K562 (cell line): Measurements from ENCODE around the gene PIGB.

ENCODE experiments used
- BHLHE40 ChIP-seq: IDR thresholded peaks from 2 replicates; pipeline ENCODE4 v1.6.1; 2011; ENCODE audit warnings: low read length, improper control_type of control experiment
- GATAD2B ChIP-seq: fragments of 450-650 bp; IDR thresholded peaks from 2 replicates; pipeline ENCODE4 v1.6.1; 2017; ENCODE audit warnings: mild to moderate bottlenecking, borderline replicate concordance
- MAFF ChIP-seq: IDR thresholded peaks from 2 replicates; pipeline ENCODE4 v1.6.1; 2012; ENCODE audit warnings: low read length, improper control_type of control experiment
- NR1H2 ChIP-seq: sonication (generic); formaldehyde crosslinking; IDR thresholded peaks from 2 replicates; pipeline ENCODE4 v1.4.0; 2020; ENCODE audit warnings: mild to moderate bottlenecking, missing genetic modification reagents
- POLR2A ChIP-seq: fragments of 450-650 bp; conservative IDR thresholded peaks from 2 replicates; pipeline ENCODE4 v1.6.1; 2016
- POLR2AphosphoS5 ChIP-seq: IDR thresholded peaks from 2 replicates; pipeline ENCODE4 v1.6.1; 2011; ENCODE audit warnings: mild to moderate bottlenecking, low read depth, low read length, moderate library complexity; ENCODE audit not compliant: control insufficient read depth, insufficient read depth
- POLR3G ChIP-seq: IDR thresholded peaks from 2 replicates; pipeline ENCODE4 v1.6.1; 2011; ENCODE audit not compliant: insufficient read length, insufficient replicate concordance; ENCODE audit errors: extremely low read depth
- ZHX1 ChIP-seq: fragments of 150-350 bp; conservative IDR thresholded peaks from 2 replicates; pipeline ENCODE4 v1.6.1; 2014; ENCODE audit warnings: low read length
- ZNF407 ChIP-seq: fragments of 450-650 bp; IDR thresholded peaks from 2 replicates; pipeline ENCODE4 v1.6.1; 2016; ENCODE audit warnings: low read depth
- TF ChIP-seq, protein P1 (sequence below), 3 experiments: IDR thresholded peaks in 2 of 3; conservative IDR thresholded peaks in 1 of 3; 2 replicates each; pipeline ENCODE4 v1.5.1; 2011 to 2012; ENCODE audit warnings: low read length in 3 of 3, mild to moderate bottlenecking in 3 of 3, control low read depth in 2 of 3, improper control_type of control experiment in 1 of 3, inconsistent platforms in 1 of 3, low read depth in 1 of 3, mixed read lengths in 1 of 3, moderate library complexity in 1 of 3; ENCODE audit not compliant: insufficient read depth in 2 of 3

DNA sequence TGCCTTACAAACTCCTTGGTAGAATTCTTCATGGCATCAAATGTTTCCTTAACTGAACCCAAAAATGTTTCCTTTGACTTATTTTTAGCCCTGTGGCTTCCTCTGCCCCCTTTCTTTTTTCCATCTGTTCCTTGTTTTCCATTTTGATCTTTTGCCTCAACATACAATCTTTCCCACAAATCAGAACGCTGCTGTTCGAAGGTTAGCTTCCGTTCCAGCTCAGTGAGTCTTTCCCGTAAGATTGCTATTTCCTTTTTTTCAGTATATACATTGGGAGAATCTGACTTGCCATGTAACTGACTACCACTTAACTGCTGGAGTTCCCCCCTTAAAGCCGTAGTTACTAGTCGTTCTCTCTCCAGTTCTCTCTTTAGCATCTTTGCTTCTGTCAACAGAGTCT, 41.2 kb downstream of the PIGB start:
- TF ChIP-seq NR1H2 (CRISPR knock-in tag) (no peak), GATAD2B (no peak), POLR3G (no peak), MAFF (no peak), BHLHE40 (no peak), ZNF407 (no peak), POLR2AphosphoS5 (no peak), POLR2A (no peak), ZHX1 (no peak)
- TF ChIP-seq, protein P1, sequence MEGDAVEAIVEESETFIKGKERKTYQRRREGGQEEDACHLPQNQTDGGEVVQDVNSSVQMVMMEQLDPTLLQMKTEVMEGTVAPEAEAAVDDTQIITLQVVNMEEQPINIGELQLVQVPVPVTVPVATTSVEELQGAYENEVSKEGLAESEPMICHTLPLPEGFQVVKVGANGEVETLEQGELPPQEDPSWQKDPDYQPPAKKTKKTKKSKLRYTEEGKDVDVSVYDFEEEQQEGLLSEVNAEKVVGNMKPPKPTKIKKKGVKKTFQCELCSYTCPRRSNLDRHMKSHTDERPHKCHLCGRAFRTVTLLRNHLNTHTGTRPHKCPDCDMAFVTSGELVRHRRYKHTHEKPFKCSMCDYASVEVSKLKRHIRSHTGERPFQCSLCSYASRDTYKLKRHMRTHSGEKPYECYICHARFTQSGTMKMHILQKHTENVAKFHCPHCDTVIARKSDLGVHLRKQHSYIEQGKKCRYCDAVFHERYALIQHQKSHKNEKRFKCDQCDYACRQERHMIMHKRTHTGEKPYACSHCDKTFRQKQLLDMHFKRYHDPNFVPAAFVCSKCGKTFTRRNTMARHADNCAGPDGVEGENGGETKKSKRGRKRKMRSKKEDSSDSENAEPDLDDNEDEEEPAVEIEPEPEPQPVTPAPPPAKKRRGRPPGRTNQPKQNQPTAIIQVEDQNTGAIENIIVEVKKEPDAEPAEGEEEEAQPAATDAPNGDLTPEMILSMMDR (IDR thresholded peaks at IDR 0.05 in 2 of 3, conservative IDR thresholded peaks at IDR 0.05 in 1 of 3; ENCODE audit: insufficient read depth in 2 of 3, low read depth in 1 of 3, low read length in 3 of 3) = no peak
